Ovary (tissue), 9 donors: ENCODE data around the gene RFESD. TPM values are rescaled to one million over a fixed set of nuclear protein-coding genes. Genes with fewer than 3 reads are reported as not detected.

Source experiments
- DNase-seq, 5 donors: peaks; one replicate each; pipeline ENCODE4 v3.0.0-alpha.2; 2019 to 2020
- H3K27ac ChIP-seq, 2 donors: fragments of 200-600 bp; one replicate each; pipeline versions ENCODE4 v1.5.1 to v1.8.0; 2019 to 2022
- H3K27me3 ChIP-seq: fragments of 200-600 bp; one replicate; pipeline ENCODE4 v1.8.0; 2022
- H3K36me3 ChIP-seq: fragments of 200-600 bp; sonication (generic); one replicate; pipeline ENCODE4 v1.5.1; 2019
- H3K4me1 ChIP-seq: one replicate; pipeline ENCODE4 v1.8.1; 2013; ENCODE audit warnings: mild to moderate bottlenecking, moderate library complexity; ENCODE audit not compliant: insufficient read depth
- H3K4me3 ChIP-seq: fragments of 200-600 bp; sonication (generic); one replicate; pipeline ENCODE4 v1.5.1; 2017
- H3K9me3 ChIP-seq, 2 donors: fragments of 200-600 bp in 1 of 2; sonication (generic) in 1 of 2; one replicate each; pipeline versions ENCODE4 v1.5.1 to v1.8.1; 2013 to 2019; ENCODE audit warnings: mild to moderate bottlenecking in 1 of 2, moderate library complexity in 1 of 2
- EP300 ChIP-seq: sonication (generic); formaldehyde crosslinking; IDR thresholded peaks from one replicate; pipeline ENCODE4 v1.6.1; 2017; ENCODE audit warnings: antibody characterized with exemption
- POLR2A ChIP-seq: fragments of 450-650 bp; IDR thresholded peaks from one replicate; pipeline ENCODE4 v1.6.1; 2017; ENCODE audit warnings: antibody characterized with exemption, mild to moderate bottlenecking, moderate library complexity
- WGBS, 3 donors: extraction: QIAGEN DNeasy Blood & Tissue Kit in 1 of 3; methylation state at CpG; one replicate each; pipeline versions ENCODE4 v1.1.5 to v1.1.7; 2013 to 2017; 5-methylcytosine and 5-hydroxymethylcytosine counted together
- intact Hi-C, 4 donors: fragments of 100-400 bp; cut with DNase I; formaldehyde crosslinking; loops; one replicate each; pipeline versions ENCODE4 v1.11.0 to v1.15.1; 2022 to 2023
- polyA plus RNA-seq, 2 donors: library from polyadenylated mRNA; stranded (reverse); fragments of 200-250 nt in 1 of 2; fragments of 350-450 nt in 1 of 2; fragmentation: Illumina TruSeq in 1 of 2; extraction: RNeasy Lipid Tissue Mini Kit (QIAGEN cat#74804) in 1 of 2; gene quantifications; one replicate each; pipeline ENCODE4 v1.2.3, GENCODE V29; 2013 to 2014
- total RNA-seq, 7 donors: library from RNA; depleted of rRNA in 2 of 7; stranded (reverse); fragments of >200 nt in 2 of 7; fragmentation: NEBNext Ultra II Directional in 3 of 7; extraction: Animal tissue kit (Norgen Biotek cat#: 25700) in 3 of 7; gene quantifications; one replicate each; pipeline versions ENCODE4 v1.1.0 to v1.2.4, GENCODE V29; 2016 to 2023
- TF ChIP-seq, protein P1 (sequence below), 3 donors: fragments of 450-650 bp in 2 of 3; fragments of 200-600 bp in 1 of 3; IDR thresholded peaks; one replicate each; pipeline versions ENCODE4 v1.5.1 to v1.8.0; 2016 to 2022; ENCODE audit warnings: antibody characterized with exemption in 3 of 3, mild to moderate bottlenecking in 1 of 3
- donor health status: DM: no; HTN: no; CAD: no; lungs with moderate emphysema.
- donor health status: DM: no; HTN: no; CAD: no.
- donor health status: Bipolar disorder and iron deficiency.
- donor health status: DM: yes; HTN: yes; CAD: no.
- donor health status: DM: no; HTN: no; CAD: no.
- donor health status: DM: yes; HTN: yes; CAD: no.

Gene RFESD
- total and polyA plus RNA-seq, 9 donors: 1.1 to 5.0 (median 3.2) TPM

DNA sequence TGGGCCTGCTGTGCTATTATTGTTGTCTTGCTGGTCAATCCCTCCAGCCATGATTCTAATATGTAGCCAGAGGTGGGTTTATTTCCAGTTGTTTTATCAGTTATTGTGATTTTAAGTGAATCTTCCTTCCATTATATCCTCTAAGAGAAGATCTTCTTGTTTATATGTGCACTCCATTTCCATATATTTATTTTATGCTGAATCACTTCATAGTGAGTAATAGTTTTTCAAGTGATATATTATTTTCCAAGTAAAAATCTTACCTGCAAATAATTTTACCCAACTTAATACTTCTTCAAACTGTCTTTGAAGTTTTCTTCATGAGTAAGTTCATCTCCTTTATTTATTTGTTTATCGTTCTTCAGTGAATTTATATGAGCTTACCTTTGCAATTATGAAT is 40.2 kb upstream of the RFESD start:
- no peaks in the 10 kb centered on the region for H3K36me3 ChIP-seq
- intact Hi-C loops: no loop called here
- no peak for DNase-seq
- no peaks in the 10 kb centered on the region for H3K9me3 ChIP-seq
- H3K4me3 ChIP-seq: no peak overlapping the region
- H3K4me1 ChIP-seq: no peaks in the 10 kb centered on the region
- no peak overlapping the region for H3K27ac ChIP-seq
- no peak for TF ChIP-seq POLR2A
- no peak for TF ChIP-seq EP300
- TF ChIP-seq, protein P1, sequence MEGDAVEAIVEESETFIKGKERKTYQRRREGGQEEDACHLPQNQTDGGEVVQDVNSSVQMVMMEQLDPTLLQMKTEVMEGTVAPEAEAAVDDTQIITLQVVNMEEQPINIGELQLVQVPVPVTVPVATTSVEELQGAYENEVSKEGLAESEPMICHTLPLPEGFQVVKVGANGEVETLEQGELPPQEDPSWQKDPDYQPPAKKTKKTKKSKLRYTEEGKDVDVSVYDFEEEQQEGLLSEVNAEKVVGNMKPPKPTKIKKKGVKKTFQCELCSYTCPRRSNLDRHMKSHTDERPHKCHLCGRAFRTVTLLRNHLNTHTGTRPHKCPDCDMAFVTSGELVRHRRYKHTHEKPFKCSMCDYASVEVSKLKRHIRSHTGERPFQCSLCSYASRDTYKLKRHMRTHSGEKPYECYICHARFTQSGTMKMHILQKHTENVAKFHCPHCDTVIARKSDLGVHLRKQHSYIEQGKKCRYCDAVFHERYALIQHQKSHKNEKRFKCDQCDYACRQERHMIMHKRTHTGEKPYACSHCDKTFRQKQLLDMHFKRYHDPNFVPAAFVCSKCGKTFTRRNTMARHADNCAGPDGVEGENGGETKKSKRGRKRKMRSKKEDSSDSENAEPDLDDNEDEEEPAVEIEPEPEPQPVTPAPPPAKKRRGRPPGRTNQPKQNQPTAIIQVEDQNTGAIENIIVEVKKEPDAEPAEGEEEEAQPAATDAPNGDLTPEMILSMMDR (IDR thresholded peaks at IDR 0.05): no peak
- no peaks in the 10 kb centered on the region for H3K27me3 ChIP-seq
- WGBS, 3 donors: 96 to 98% (median 97%) methylated on average over 1 of the region's 1 CpG

DNA sequence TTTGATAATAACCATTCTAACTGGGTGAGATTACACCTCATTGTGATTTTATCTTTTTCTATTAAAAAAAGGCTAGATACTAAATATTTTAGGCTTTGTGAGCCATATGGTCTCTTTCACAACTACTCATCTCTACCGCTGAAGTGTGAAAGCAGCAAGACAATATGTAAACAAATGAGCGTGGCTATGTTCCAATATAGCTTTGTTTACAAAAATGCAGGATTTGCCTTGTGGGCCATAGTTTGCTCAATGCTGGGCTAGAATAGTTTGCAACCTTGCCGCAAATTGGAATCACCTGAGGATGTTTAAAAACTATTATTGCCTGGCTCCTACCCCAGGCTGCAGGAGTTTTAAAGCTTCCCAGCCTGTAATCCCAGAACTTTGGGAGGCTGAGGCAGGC is 36.9 kb upstream of the RFESD start:
- TF ChIP-seq EP300: no peak
- H3K4me3 ChIP-seq: no peak overlapping the region
- H3K36me3 ChIP-seq: no peaks in the 10 kb centered on the region
- H3K27ac ChIP-seq: no peak overlapping the region
- no peaks in the 10 kb centered on the region for H3K27me3 ChIP-seq
- WGBS, 3 donors: 18 to 45% (median 21%) methylated on average over 3 of the region's 3 CpGs
- intact Hi-C loops: no loop called here
- H3K4me1 ChIP-seq: no peaks in the 10 kb centered on the region
- no peaks in the 10 kb centered on the region for H3K9me3 ChIP-seq
- no peak for DNase-seq

DNA sequence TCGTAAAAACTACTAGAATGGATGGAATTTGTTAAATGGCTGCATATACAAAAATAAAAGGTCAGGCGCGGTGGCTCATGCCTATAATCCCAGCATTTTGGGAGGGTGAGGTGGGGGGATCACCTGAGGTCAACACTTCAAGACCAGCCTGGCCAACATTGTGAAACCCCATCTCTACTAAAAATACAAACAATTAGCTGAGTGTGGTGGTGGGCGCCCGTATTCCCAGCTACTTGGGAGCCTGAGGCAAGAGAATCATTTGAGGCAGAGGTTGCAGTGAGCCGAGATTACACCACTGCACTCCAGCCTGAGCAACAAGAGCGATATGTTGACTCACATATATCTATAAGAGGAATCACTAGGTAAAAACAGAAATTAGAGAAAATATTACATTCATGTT is 36.0 kb upstream of the RFESD start:
- intact Hi-C loops: no loop called here
- Histone ChIP-seq H3K36me3 (no peaks in the 10 kb centered on the region), H3K4me1 (no peaks in the 10 kb centered on the region), H3K4me3 (no peak overlapping the region), H3K27ac (no peak overlapping the region), H3K9me3 (no peaks in the 10 kb centered on the region), H3K27me3 (no peaks in the 10 kb centered on the region)
- 92 to 94% (median 93%) methylated on average over 7 of the region's 7 CpGs for WGBS, 3 donors
- DNase-seq: no peak
- TF ChIP-seq POLR2A: no peak
- no peak for TF ChIP-seq EP300
- TF ChIP-seq, protein P1 (IDR thresholded peaks at IDR 0.05): no peak

DNA sequence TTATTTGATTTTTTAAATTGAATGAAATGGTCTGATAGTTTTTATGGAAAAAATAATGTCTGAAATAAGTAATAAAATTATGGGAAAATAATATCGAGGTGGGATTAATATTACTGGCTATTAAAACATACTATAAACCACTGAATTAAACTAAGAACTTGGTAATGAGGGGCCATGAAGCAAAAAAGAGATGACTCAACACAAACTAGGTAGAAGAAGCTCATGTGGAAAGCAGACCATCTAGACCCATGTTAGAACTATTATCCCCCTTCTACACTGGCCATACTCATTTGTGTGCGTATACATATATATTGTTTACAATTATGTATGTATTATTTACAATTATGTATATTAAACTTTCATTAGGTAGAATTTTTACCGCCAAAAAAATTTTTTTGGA is 35.2 kb upstream of the RFESD start:
- TF ChIP-seq EP300 (no peak), POLR2A (no peak)
- TF ChIP-seq, protein P1 (IDR thresholded peaks at IDR 0.05): no peak
- no peak overlapping the region for H3K4me3 ChIP-seq
- intact Hi-C loops: no loop called here
- WGBS, 3 donors: 92 to 95% (median 94%) methylated on average over 3 of the region's 3 CpGs
- H3K27ac ChIP-seq: no peak overlapping the region
- H3K4me1 ChIP-seq: no peaks in the 10 kb centered on the region
- no peak for DNase-seq
- H3K36me3 ChIP-seq: no peaks in the 10 kb centered on the region
- no peaks in the 10 kb centered on the region for H3K27me3 ChIP-seq
- H3K9me3 ChIP-seq: no peaks in the 10 kb centered on the region

DNA sequence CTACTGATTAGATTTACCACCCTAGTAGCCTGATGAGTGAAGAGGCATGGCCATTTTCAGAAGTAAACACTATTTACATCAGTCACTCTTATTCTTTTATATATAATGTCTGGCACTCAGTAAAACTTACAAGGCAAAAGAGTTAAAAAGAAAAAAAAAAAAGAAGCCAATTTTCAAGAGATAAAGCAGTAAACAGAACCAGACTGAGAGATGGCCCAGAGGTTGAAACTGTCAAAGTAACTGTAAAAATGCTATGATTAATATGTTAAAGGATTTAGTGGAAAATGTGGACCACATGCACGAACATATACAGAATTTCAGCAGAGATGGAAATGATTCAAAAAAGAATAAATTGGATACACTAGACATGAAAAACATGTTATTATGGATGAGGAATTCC is 33.1 kb upstream of the RFESD start:
- no peak for DNase-seq
- WGBS, 3 donors: 91 to 93% (median 92%) methylated on average over 1 of the region's 1 CpG
- Histone ChIP-seq H3K4me3 (no peak overlapping the region), H3K36me3 (no peaks in the 10 kb centered on the region), H3K9me3 (no peaks in the 10 kb centered on the region), H3K27me3 (no peaks in the 10 kb centered on the region), H3K27ac (no peak overlapping the region), H3K4me1 (no peaks in the 10 kb centered on the region)
- intact Hi-C loops: no loop called here
- no peak for TF ChIP-seq POLR2A
- TF ChIP-seq EP300: no peak
- TF ChIP-seq, protein P1 (IDR thresholded peaks at IDR 0.05): no peak
